ENCODE measurements around the gene TAF10.

The TAF10 gene

DNA sequence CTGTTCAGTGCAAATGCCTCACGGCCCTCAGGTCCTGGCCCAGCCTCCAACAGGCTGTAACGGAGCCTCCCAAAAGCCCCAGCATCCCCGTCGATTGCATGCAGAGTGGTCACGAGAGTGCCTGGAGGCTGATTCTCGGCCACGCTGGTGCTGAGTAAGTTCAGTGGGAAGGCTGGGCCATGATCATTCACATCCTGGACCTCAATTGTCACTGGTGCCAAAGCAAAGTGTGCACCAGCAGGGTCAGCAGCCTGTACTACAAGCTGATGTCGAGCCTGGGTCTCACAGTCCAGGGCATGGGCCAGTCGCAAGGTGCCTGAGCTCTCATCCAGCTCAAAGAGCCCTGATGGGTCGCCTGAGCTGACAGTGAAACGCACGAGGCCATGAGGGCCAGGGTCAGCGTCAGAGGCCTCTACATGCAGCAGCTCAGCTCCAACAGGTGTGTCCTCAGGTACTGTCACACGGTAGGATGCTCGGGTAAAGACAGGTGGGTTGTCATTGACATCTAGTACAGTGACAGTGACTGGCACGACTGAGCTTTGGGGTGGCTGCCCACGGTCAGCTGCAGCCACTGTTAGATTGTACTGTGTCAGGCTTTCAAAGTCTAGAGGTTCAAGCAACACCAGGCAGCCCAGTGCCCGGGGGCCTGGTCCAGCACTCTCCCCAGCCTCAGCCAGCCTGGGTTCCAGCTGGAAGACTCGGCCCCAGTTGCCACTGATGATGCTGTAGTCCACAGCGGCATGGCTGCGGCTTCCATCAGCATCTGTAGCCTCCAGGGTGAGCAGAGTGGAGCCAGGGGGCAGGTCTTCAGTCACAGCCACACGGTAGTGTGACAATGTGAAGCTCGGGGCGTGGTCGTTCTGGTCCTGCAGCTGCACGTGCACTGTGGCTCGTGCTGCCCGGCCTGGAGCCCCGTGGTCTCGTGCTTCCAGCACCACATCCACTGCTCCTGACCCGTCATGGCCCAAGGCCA lies 11.7 kb upstream of the TAF10 start:
- no peak for DNase-seq

DNA sequence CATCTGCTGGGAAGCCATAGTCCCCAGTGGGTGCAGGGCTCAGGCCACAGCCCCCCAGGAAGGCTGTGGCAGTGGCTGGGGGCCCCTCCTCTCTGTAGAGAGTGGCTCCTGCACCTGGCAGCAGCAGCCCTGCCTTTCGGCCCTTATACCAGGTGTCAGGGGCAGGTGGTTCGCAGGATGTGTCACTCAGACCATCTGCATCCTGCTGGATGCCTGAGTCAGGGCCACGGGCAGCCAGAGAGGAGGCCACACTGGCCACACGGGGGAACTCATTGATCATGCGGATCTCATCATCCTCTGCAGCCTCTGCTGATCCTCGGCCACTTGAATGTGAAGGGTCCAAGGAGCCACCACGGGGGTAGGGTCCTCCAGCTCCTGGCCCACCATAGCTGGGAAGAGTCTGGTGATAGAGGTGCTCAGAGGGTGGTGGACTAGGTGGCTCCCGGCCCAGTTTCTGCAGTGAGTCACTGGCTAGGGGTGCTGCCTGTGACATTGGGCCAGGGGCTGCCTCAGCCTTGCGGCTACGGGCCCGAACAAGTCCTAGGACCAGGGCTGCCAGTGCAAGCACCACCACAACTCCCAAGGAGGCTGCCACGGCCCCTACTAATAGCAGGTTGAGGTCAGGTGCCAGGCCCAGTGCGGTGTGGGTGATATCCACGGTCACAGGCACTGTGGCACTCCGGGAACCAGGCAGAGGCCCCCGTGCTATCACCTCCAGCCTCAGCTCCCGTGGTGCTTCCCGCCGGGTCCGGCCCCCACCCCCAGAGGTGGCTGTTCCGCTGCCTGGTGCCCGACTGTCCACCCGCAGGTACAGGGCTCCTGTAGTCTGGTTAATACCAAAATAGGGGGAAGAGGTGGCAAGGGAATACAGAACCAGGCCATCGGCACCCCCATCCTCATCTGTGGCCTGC lies 10.5 kb upstream of the TAF10 start:
- no peak for DNase-seq

DNA sequence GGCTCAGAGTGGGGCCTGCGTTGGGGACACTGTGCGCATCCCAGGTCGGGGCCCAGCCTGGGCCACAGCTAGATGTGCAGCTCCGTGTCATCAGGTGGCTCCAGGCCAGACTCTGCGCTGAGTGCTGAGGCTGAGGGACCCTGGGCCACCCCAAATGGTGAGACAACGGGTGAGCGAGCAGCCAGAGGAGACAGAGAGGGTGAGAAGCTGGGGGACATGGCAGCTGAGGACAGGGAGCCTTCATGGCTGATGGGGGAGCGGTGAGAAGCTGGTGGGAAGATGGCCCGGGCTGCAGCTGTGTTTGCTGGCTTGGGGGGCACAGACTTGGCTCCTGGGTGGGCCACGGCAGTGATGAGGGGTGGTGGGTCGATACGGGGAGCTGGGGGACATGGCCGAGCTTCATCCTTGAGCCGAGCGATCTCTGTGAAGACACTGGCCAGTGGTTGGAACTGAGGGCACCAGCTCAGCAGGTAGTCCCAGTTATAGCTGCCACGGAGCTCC lies 9.7 kb upstream of the TAF10 start:
- no peak for DNase-seq

DNA sequence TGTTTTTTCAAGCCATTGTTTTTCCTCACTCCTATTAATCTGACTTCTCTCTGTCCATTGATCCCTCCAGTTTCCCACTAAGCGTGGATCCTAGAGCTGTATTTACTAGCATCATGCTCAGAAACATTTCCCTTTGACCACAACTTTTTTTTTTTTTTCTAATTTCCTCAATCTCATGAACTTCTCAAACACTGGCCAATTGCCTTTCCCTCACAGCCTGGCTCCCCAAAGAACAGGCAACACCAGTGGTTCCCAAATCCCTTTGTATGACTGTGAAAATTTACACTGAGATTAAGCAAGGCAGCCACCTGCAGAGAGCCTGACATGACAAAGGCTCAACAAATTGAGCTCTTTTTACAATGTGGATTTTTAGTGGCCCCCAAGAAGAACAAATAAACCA lies 8.6 kb upstream of the TAF10 start:
- no peak for DNase-seq

DNA sequence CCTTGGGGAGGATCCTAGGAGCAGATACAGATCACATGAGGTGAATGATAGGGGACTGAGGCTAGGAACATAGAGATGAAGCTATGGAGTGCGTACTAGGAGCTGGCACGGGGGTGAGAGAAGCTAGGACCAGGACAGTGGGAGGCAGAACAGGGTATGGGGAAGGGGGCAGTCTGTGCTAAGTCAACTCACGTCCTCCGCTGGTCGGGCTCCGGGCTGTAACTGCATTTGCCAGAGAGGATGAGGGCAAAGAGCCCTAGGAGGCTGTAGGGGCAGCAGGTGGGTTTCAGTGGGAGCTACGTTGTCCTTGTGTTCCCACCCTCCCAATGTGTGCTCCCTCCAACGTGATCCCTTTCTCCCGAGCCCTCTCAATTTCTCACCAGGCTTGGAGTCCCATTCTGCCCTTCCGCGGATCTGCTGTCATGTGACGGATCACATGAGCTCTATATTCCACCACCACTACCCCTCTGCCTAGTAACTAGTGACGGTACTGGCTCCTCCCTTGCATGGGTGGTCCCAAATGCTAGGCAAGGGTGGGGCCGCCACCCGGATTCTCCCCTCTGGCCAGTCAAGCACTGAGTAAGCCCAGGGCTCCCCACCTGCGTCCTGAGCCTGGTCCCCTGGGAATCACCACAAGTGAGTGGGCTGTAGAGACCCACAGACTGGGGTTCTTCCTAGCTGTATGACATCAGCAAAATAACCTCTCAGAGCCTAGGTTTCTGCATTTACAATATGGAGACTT lies 7.2 kb upstream of the TAF10 start, which contains the start of gene TPP1:
TSS of gene TPP1 (minus strand) at position 419 of the 742 bp plus-strand sequence. CDS start at position 397, 22 bp downstream.
- peak; percentile 95 for DNase-seq

DNA sequence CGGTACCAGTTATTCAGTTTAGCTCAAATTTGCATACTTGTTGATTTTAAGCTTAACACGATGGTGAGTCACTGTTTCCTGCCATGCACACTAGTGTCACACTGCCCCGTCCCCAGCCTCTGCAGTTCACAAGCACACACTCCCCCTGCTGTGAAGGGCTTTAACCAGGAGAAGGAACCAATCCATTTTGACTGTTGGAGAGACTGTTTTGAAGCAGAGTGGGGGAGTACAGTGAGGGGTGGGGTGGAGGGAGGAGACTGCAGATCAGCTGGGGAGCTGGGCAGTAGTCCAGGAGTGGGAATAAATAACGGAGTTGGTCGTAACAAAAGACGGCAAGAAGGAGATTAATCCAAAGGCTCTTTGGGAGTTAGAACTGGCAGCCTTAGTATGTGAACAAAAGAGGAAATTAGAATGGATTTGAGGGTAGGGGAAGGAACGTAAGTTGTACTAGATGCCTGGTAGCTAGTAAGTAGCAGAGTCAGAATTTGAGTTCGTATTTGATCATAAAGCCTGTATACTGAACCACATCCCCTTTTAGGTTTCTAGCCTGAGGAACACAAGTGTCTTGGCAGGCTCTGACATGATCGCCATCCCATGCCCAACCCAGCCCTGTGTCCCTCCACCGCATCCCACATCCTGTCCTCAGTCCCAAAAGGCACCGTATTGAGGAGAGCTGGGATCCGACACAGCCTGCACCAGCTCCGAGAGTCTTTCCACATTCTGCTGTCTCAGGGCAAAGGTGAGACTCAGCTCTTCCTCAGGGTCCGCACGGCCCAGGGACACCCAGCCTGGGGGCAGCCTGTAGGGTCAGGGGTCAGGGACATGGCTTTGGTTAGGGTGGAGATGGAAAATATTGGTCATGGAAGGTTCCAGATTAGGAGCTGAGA lies 6.3 kb upstream of the TAF10 start:
- peak; percentile 59 to 61 for DNase-seq

DNA sequence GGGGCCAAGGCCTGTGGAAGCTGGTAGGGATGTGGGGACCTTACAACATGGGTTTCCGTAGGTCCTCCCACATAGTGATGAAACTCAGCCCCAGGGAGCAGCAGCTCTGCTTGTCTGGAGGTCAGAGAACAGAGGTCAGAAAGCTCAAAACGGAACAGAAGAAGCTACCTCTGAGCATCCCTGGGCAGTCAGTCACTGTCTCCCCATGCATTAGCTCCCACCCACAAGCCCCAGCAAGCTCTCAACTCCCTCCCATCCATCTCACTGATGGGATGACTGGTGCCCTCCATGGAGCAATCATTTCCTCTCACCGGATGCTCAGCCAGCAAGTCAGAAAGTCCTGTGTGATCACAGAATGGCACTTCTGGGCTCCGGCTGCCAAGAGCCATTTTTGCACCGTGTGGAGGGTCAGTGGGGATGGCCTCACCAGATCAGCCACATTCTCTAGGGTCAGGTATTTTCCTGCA lies 5.3 kb upstream of the TAF10 start:
- DNase-seq, result no peak

DNA sequence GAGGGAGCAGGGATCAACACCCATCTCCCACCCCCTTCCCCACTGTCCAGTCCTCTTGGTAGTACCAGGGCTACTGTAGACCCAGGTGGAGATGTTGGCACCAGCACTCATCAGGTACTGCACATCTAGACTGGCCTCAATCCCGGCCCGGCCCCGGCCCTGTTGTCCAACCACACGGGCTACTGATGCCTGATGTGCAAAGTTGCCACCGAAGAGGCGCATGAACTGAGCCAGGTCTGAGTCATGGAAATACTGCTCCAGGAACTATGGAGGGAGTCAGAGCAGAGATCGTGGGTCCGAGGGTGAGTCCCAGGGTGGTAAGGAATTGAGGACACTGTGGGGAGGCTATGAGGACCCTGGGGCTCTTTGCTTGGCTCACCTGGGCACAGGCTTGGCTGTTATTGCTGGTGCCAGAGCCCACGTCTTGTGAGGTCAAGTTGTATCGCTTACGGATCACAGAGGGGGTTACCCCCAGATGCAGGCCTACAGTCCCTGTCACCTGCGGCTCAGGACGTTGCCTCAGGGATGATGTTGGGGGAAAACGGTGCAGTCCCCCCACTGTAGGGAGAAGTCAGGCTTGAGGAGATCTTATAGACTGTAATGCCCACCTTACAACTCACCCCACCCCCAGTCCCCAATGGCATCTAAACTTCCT lies 4.7 kb upstream of the TAF10 start:
- DNase-seq, result no peak

DNA sequence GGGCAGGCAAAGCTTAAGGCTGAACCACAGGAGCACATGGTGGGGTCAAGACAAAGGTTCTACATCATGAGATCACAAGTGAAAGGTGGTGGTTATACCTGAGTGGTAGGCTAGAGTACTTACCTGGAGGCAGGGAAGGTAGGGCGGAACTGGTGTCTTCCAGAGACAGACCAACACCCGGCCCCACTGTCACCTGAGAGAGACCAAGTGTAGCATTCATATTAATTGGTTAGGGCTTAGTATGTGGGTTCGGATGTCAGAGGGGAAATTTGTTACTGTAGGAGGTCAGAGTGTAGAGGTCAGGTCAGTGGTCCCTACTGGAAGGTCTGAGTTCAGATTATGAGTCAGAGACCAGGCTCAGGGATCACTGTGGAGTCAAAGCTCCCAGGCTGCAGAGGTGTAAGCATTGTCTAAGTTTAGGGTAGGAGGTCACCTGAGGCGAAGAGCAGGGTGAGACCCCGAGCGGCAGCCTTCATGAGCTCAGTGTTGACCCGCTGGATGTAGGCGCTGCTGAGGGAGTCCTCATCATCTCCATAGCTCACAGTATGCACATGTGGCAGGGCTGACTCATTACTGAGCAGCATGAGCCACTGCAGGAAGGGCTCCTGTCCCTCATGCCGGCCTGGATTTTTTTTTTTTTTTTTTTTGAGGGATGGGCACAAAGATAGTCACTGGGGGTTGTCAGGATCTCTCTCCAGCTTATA lies 4.0 kb upstream of the TAF10 start:
- no peak for DNase-seq

DNA sequence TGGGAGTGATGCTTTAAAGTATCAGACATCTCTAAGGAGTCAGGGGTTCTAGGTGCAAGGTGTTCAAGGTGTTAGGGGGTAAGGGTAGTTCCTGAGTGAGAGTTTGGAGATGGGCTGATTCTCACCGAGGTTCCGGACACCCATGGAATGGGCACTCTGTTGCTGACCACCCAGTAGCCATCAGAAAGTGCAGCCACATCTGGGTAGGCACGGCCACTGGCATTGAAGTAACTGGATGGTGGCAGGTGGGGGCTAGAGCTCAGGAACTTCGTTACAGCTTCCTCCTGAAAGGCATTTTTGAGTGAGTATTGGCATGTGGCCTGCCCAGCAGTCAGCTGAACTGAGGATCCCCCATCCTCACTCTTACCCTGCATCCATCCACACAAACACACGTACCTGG lies 3.0 kb upstream of the TAF10 start:
- no peak for DNase-seq

DNA sequence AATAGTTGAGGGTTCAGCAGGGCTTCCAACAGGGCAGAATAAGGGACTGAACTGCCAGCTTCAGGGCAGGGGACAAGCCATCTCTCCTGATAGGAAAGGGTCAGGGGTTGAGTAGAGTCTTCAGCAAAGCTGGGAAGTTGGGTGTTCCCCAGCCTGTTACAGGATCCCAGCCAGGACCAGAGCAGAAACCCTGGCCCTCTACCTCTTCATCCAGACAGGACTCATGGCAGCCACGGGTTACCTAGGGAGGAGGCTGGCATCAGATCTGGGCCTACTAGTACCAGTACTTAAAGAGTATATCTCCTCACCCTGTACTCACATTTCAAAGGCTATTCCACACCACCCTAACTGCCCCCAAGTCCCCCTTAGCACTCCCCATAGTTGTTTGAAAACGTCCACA lies 2.4 kb upstream of the TAF10 start:
- DNase-seq, result no peak

DNA sequence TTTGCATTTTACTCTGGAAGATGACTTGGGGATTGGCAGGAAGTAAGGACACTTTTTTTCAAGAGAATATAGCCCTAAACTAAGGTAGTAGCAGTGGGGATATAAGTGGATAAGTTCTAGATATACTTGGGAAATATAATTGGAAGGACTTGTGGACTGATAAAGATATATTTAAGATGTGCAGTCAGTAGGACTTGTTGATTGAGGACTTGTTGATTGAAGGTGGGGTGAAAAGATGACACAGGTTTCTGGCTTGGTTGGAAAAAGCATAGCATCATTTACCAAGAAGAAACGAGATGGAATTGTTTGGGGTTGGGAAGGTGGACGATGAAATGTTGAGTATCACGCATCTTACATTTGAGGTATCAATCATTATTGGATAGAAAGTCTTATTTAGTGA lies 1.5 kb upstream of the TAF10 start:
- no peak for DNase-seq

DNA sequence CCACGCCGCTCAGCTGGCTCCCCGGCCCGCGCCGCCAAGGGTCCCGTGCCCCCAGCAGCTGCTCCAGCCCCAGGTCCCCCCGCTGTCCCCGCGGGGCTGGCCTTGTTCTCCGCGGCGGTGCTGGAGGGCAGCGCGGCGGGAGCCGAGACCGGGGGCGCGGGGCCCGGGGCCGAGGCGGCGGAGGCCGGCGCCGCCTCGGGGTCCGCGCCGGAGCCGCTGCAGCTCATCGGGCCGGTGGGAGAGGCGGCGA lies 128 bp downstream of the TAF10 start:
- DNase-seq, result no peak

DNA sequence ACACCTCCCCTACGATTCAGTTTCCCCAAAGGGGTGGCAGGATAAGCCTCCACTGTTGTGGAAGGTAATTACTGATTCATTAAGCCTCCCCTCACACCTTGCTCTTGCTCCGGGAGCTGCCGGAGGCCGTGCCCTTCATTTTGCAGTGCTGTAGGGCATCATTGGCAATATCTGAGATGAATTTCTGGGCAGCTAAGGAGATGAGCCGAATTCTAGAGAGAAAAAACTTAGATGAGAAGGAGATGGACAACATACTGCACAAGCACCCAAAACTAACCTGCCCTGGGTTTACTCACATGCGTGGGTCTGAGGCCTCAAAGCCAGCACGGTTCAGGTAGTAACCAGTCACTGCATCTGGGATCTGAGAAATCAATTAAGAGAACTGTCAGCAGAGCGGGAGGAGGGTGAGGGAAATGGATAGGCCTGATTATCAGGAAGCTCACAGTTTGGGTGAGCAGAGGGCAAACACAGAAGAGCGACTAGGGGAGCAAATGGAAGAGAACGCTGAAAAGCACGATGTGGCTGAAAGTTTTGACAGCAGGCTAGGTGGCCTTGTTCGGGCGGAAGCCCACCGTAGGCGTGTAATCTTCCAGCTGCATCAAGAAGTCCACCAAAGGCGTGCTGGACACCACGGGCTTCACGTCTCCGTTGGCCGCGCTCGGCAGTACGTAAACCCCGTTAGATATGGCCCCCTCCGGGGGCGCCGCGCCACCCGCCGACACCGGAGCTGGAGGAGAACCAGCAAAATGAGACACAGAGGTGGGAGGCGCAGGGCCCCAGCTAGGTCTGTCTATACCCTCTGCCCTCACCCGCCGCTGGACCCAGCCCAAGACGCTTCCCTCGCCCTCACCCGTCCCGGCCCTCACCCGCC lies 689 bp downstream of the TAF10 start:
- peak in 1 of 2 experiments; percentile 55 for DNase-seq

DNA sequence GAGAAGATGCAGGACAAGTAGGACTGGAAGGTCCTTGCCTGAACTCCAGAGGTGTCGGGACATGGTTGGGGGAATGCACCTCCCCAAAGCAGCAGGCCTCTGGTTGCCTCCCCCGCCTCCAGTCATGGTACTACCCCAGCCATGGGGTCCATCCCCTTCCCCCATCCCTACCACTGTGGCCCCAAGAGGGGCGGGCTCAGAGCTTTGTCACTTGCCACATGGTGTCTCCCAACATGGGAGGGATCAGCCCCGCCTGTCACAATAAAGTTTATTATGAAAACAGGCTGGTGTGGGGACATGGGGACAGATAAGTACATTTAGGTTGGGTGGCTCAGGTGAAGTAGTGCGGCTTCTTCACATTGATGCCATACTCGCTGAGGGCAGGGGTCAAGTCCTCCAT lies 1.4 kb downstream of the TAF10 start:
- DNase-seq, result peak in 1 of 2 experiments; percentile 15

DNA sequence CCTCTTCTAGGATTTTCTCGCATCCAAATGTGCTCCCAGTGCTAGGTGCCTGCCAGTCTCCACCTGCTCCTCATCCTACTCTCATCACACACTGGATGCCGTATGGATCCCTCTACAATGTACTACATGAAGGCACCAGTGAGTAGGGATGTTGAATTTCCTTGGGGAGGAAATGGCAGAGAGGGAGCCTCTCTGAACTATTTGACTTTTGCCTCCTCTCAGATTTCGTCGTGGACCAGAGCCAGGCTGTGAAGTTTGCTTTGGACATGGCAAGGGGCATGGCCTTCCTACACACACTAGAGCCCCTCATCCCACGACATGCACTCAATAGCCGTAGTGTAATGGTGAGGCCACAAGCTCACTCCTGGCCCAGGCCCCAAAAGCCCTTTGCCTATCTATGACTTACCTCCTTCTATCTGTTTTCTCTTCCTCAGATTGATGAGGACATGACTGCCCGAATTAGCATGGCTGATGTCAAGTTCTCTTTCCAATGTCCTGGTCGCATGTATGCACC lies 2.5 kb downstream of the TAF10 start:
- DNase-seq, result peak; percentile 10 to 12

DNA sequence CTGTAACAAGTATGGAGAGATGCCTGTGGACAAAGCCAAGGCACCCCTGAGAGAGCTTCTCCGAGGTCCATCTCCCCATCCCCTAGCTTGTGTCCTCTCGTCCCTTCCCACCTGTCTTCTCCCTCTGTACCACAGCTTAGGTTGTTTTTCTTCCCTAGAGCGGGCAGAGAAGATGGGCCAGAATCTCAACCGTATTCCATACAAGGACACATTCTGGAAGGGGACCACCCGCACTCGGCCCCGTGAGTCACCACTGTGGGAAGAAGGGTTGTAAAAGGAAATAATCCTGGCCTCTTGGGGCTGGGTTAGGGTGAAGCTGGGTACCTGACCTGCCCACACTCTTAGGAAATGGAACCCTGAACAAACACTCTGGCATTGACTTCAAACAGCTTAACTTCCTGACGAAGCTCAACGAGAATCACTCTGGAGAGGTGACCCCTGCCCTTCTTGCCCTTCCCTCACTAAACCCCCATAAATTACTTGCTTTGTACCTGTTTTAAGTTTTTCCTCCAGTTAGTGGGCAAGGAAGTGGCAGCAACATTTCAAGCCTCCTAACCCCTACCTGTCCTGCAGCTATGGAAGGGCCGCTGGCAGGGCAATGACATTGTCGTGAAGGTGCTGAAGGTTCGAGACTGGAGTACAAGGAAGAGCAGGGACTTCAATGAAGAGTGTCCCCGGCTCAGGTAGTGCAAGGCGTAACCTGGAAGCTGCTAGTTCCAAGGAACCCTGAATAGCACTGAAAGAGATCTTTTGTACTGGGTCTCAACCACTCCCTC lies 3.1 kb downstream of the TAF10 start:
- DNase-seq, result peak; percentile 15 to 16

DNA sequence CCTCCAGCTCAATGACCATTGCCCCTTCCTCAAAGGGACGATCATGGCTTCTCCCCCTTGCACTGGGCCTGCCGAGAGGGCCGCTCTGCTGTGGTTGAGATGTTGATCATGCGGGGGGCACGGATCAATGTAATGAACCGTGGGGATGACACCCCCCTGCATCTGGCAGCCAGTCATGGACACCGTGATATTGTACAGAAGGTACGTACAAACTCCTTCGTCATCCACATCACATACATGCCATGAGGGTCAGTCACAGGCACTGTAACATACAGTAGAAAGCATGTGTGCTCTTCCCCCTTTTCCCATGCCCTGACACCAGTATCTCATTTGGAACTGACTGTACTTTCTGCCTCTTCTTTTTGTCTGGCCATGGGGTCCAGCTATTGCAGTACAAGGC lies 4.0 kb downstream of the TAF10 start:
- no peak for DNase-seq

Data from activated T-cell treated with anti-CD3 and anti-CD28 coated beads, Interleukin-2, amount 50 U/mL, for 48 hours (primary cell).